Stomach (tissue), 4 donors: Measurements from ENCODE around the gene SGPP2.

Experiments
- CTCF ChIP-seq, 7 experiments: fragments of 450-650 bp in 4 of 7; fragments of 200-600 bp in 3 of 7; sonication (generic) in 3 of 7; IDR thresholded peaks; one replicate each; pipeline ENCODE4 v1.5.1; 2016 to 2019; ENCODE audit warnings: antibody characterized with exemption in 7 of 7, control low read depth in 2 of 7, mild to moderate bottlenecking in 1 of 7
- POLR2A ChIP-seq, 4 donors: fragments of 450-650 bp; IDR thresholded peaks; one replicate each; pipeline ENCODE4 v1.6.1; 2016; ENCODE audit warnings: antibody characterized with exemption in 4 of 4, control low read depth in 2 of 4, mild to moderate bottlenecking in 1 of 4, moderate library complexity in 1 of 4

- TF ChIP-seq CTCF (IDR thresholded peaks at IDR 0.05) (no peak), POLR2A (IDR thresholded peaks at IDR 0.05) (no peak)
These were observed 141.9 kb downstream of the SGPP2 start for GRCh38 chr2:222566229-222566628.
